Osteoblast (primary cell): ENCODE measurements around the gene TIMMDC1. TPM values are rescaled to one million over a fixed set of nuclear protein-coding genes. Genes with fewer than 3 reads are reported as not detected.
A peak's percentile ranks its signal among the peaks of the same experiment; 100 is the strongest.

Experiments used
- DNase-seq: peaks from one replicate; pipeline ENCODE4 v3.0.0; 2011; ENCODE audit warnings: low spot score, mixed read lengths; ENCODE audit not compliant: insufficient read length; ENCODE audit errors: missing footprints
- H2AFZ ChIP-seq: 2 replicates; pipeline ENCODE4 v1.6.0; 2011; ENCODE audit warnings: mild to moderate bottlenecking, low read length
- H3K27ac ChIP-seq: 2 replicates; pipeline ENCODE4 v1.5.1; 2011; ENCODE audit warnings: mild to moderate bottlenecking, low read depth, low read length, moderate library complexity
- H3K27me3 ChIP-seq: 2 replicates; pipeline ENCODE4 v1.6.0; 2012; ENCODE audit warnings: mild to moderate bottlenecking, control low read depth, inconsistent platforms, low read length, moderate library complexity; ENCODE audit not compliant: insufficient read depth
- H3K36me3 ChIP-seq: 2 replicates; pipeline ENCODE4 v1.5.1; 2011; ENCODE audit warnings: mild to moderate bottlenecking, low read length, control low read depth, moderate library complexity; ENCODE audit not compliant: insufficient read depth
- H3K4me1 ChIP-seq: 2 replicates; pipeline ENCODE4 v1.5.1; 2011; ENCODE audit warnings: mild to moderate bottlenecking, low read length, control low read depth, moderate library complexity; ENCODE audit not compliant: insufficient read depth
- H3K4me2 ChIP-seq: 2 replicates; pipeline ENCODE4 v1.6.0; 2011; ENCODE audit warnings: mild to moderate bottlenecking, low read length; ENCODE audit not compliant: insufficient read depth
- H3K4me3 ChIP-seq: fragments of 200-600 bp; sonication (generic); 3 replicates; pipeline ENCODE4 v1.5.1; 2012; ENCODE audit warnings: mild to moderate bottlenecking, low read length, inconsistent platforms; ENCODE audit not compliant: insufficient read depth
- H3K79me2 ChIP-seq: 2 replicates; pipeline ENCODE4 v1.6.0; 2012; ENCODE audit warnings: mild to moderate bottlenecking, low read length, control low read depth, inconsistent platforms; ENCODE audit not compliant: insufficient read depth
- H3K9me3 ChIP-seq: 2 replicates; pipeline ENCODE4 v1.5.1; 2011; ENCODE audit warnings: low read depth, low read length, control low read depth
- H4K20me1 ChIP-seq: 2 replicates; pipeline ENCODE4 v1.6.0; 2012; ENCODE audit warnings: mild to moderate bottlenecking, low read length, control low read depth; ENCODE audit not compliant: insufficient read depth
- CTCF ChIP-seq: IDR thresholded peaks from 2 replicates; pipeline ENCODE4 v1.5.1; 2011; ENCODE audit warnings: mild to moderate bottlenecking, low read depth, low read length, moderate library complexity; ENCODE audit errors: extremely low read depth
- total RNA-seq: library from RNA; depleted of rRNA; stranded (reverse); fragments of >200 nt; gene quantifications from 2 replicates; pipeline ENCODE4 v1.2.3, GENCODE V29; 2012

TIMMDC1 gene
- total RNA-seq, 1 donor, result 59.4 TPM

- Histone ChIP-seq H3K79me2 (peaks cover under 1% of the 10 kb centered on the region), H4K20me1 (no peaks in the 10 kb centered on the region), H3K4me3 (no peak overlapping the region), H3K4me2 (no peak overlapping the region), H2AFZ (no peak overlapping the region), H3K4me1 (peaks cover under 1% of the 10 kb centered on the region), H3K9me3 (no peaks in the 10 kb centered on the region), H3K36me3 (peaks cover 17% of the 10 kb centered on the region), H3K27ac (no peak overlapping the region), H3K27me3 (no peaks in the 10 kb centered on the region)
- no peak for TF ChIP-seq CTCF
- DNase-seq, result no peak
Observed at GRCh38 chr3:119492128-119492527, 6.2 kb upstream of the TIMMDC1 start.

- no peak for DNase-seq
- Histone ChIP-seq H3K79me2 (peaks cover 4% of the 10 kb centered on the region), H3K4me2 (no peak overlapping the region), H3K4me1 (peaks cover 6% of the 10 kb centered on the region), H3K36me3 (peaks cover 13% of the 10 kb centered on the region), H2AFZ (no peak overlapping the region), H4K20me1 (no peaks in the 10 kb centered on the region), H3K9me3 (no peaks in the 10 kb centered on the region), H3K27ac (no peak overlapping the region), H3K4me3 (no peak overlapping the region), H3K27me3 (no peaks in the 10 kb centered on the region)
- TF ChIP-seq CTCF, result no peak
Observed at GRCh38 chr3:119492810-119493209, 5.5 kb upstream of the TIMMDC1 start.

- H3K36me3 ChIP-seq, result peaks cover 12% of the 10 kb centered on the region
- no peak for DNase-seq
- peak; percentile 23 for TF ChIP-seq CTCF
- H3K9me3 ChIP-seq, result no peaks in the 10 kb centered on the region
- H3K79me2 ChIP-seq, result peaks cover 16% of the 10 kb centered on the region
- H3K4me2 ChIP-seq, result no peak overlapping the region
- no peak overlapping the region for H2AFZ ChIP-seq
- peaks cover 11% of the 10 kb centered on the region for H3K4me1 ChIP-seq
- no peaks in the 10 kb centered on the region for H3K27me3 ChIP-seq
- H4K20me1 ChIP-seq, result no peaks in the 10 kb centered on the region
- H3K4me3 ChIP-seq, result no peak overlapping the region
- H3K27ac ChIP-seq, result no peak overlapping the region
Observed at GRCh38 chr3:119494597-119494996, 3.8 kb upstream of the TIMMDC1 start.

- peaks cover 39% of the 10 kb centered on the region for H3K79me2 ChIP-seq
- no peaks in the 10 kb centered on the region for H3K27me3 ChIP-seq
- H2AFZ ChIP-seq, result peak overlapping the region; percentile 78
- H3K4me2 ChIP-seq, result peak overlapping the region; percentile 88
- DNase-seq, result peak; percentile 75
- peak overlapping the region; percentile 97 for H3K27ac ChIP-seq
- TF ChIP-seq CTCF, result no peak
- peaks cover 9% of the 10 kb centered on the region for H3K36me3 ChIP-seq
- no peaks in the 10 kb centered on the region for H3K9me3 ChIP-seq
- H4K20me1 ChIP-seq, result no peaks in the 10 kb centered on the region
- H3K4me3 ChIP-seq, result peak overlapping the region; percentile 100
- H3K4me1 ChIP-seq, result peaks cover 25% of the 10 kb centered on the region
Observed at GRCh38 chr3:119497820-119498185, 544 bp upstream of the TIMMDC1 start.
